HFF-Myc (cell line): ENCODE data around the gene C4BPA.

Source experiments
- DNase-seq: peaks from one replicate; pipeline ENCODE4 v3.0.0-alpha.2; 2011; ENCODE audit warnings: low read depth; ENCODE audit errors: extremely low read depth
- H3K4me3 ChIP-seq: replicated peaks from 2 replicates; pipeline ENCODE4 v1.5.1; 2011; ENCODE audit warnings: low read depth, mild to moderate bottlenecking, control low read depth, low read length
- CTCF ChIP-seq: IDR thresholded peaks from 2 replicates; pipeline ENCODE4 v1.5.1; 2012; ENCODE audit warnings: mild to moderate bottlenecking, low read depth, low read length, control low read depth; ENCODE audit errors: missing control alignments

C4BPA gene

GRCh38 chr1:207069061-207069460 is 35.0 kb upstream of the C4BPA start:
- no peak for TF ChIP-seq CTCF
- H3K4me3 ChIP-seq: no peak overlapping the region

GRCh38 chr1:207069858-207070506 is 34.1 kb upstream of the C4BPA start:
- no peak for TF ChIP-seq CTCF
- no peak for DNase-seq
- no peak overlapping the region for H3K4me3 ChIP-seq

More at GRCh38 chr1:207069061-207069460, 35.0 kb upstream of the C4BPA start:
- no peak for DNase-seq

- H3K4me3 ChIP-seq: no peak overlapping the region
- DNase-seq: no peak
- no peak for TF ChIP-seq CTCF
Observed at GRCh38 chr1:207070811-207071210, 33.2 kb upstream of the C4BPA start.

GRCh38 chr1:207071426-207071825 is 32.6 kb upstream of the C4BPA start:
- DNase-seq: no peak
- TF ChIP-seq CTCF: no peak
- no peak overlapping the region for H3K4me3 ChIP-seq

- TF ChIP-seq CTCF: no peak
- no peak for DNase-seq
- H3K4me3 ChIP-seq: no peak overlapping the region
Observed at GRCh38 chr1:207072233-207072632, 31.8 kb upstream of the C4BPA start.

GRCh38 chr1:207073906-207074820 is 29.9 kb upstream of the C4BPA start:
- no peak for TF ChIP-seq CTCF
- no peak overlapping the region for H3K4me3 ChIP-seq
- no peak for DNase-seq
